Body of pancreas (tissue), 4 donors: Measurements from ENCODE around the gene SERPINI1. TPM values are rescaled to one million over a fixed set of nuclear protein-coding genes. Genes with fewer than 3 reads are reported as not detected.

Source experiments
- ATAC-seq: fragments of 150-250 bp; one replicate; pipeline ENCODE4 v1.9.1; 2016
- DNase-seq, 4 donors: peaks; one replicate each; pipeline ENCODE4 v3.0.0-alpha.2; 2019
- H3K27ac ChIP-seq, 4 donors: fragments of 200-600 bp; sonication (generic); 1 replicate in 3 of 4; 2 replicates in 1 of 4; pipeline versions ENCODE4 v1.5.1 to v1.6.1; 2016 to 2019; ENCODE audit warnings: mild to moderate bottlenecking in 1 of 4, mixed read lengths in 1 of 4, moderate library complexity in 1 of 4
- H3K27me3 ChIP-seq, 2 donors: fragments of 200-600 bp; sonication (generic); one replicate each; pipeline ENCODE4 v1.6.0; 2016; ENCODE audit warnings: mild to moderate bottlenecking in 1 of 2
- H3K36me3 ChIP-seq, 2 donors: fragments of 200-600 bp; sonication (generic); replicated peaks in 1 of 2; 2 replicates each; pipeline ENCODE4 v1.5.1; 2016; ENCODE audit warnings: low read depth in 2 of 2; ENCODE audit not compliant: insufficient read depth in 1 of 2
- H3K4me1 ChIP-seq: fragments of 200-600 bp; sonication (generic); one replicate; pipeline ENCODE4 v1.6.0; 2016
- H3K4me3 ChIP-seq, 2 donors: fragments of 200-600 bp; sonication (generic); 1 replicate in 1 of 2; 2 replicates in 1 of 2; pipeline ENCODE4 v1.5.1; 2016 to 2019
- H3K9me3 ChIP-seq, 3 donors: fragments of 200-600 bp; sonication (generic); 1 replicate in 2 of 3; 2 replicates in 1 of 3; pipeline ENCODE4 v1.5.1; 2016
- CTCF ChIP-seq, 7 experiments: fragments of 450-650 bp in 4 of 7; fragments of 200-600 bp in 3 of 7; sonication (generic) in 3 of 7; IDR thresholded peaks; one replicate each; pipeline ENCODE4 v1.5.1; 2016 to 2019; ENCODE audit warnings: antibody characterized with exemption in 7 of 7
- POLR2A ChIP-seq, 3 donors: fragments of 450-650 bp; IDR thresholded peaks; one replicate each; pipeline ENCODE4 v1.6.1; 2016; ENCODE audit warnings: antibody characterized with exemption in 3 of 3, mild to moderate bottlenecking in 2 of 3
- WGBS, 2 donors: methylation state at CpG; one replicate each; pipeline ENCODE4 v1.1.5; 2017; 5-methylcytosine and 5-hydroxymethylcytosine counted together
- intact Hi-C: fragments of 100-400 bp; cut with DNase I; formaldehyde crosslinking; loops from one replicate; pipeline ENCODE4 v1.15.1; 2023
- total RNA-seq, 2 donors: library from RNA; depleted of rRNA; stranded (reverse); fragments of >200 nt; gene quantifications; one replicate each; pipeline ENCODE4 v1.1.0, GENCODE V29; 2016

SERPINI1 gene
- total RNA-seq, 2 donors from 2014 or later, result 10.2 to 20.0 TPM

- Histone ChIP-seq H3K27me3 (no peaks in the 10 kb centered on the region), H3K9me3 (no peaks in the 10 kb centered on the region), H3K27ac (no peak overlapping the region), H3K4me3 (no peak overlapping the region), H3K36me3 (no peaks in the 10 kb centered on the region), H3K4me1 (no peaks in the 10 kb centered on the region)
- intact Hi-C loops, result no loop called here
- ATAC-seq (no peak), DNase-seq (no peak)
- TF ChIP-seq POLR2A (IDR thresholded peaks at IDR 0.05), result no peak
- TF ChIP-seq CTCF (IDR thresholded peaks at IDR 0.05), result no peak
- 76 to 81% methylated on average over 4 of the region's 4 CpGs for WGBS, 2 donors
These were observed 100.4 kb downstream of the SERPINI1 start for GRCh38 chr3:167835953-167836352.

- no peak for ATAC-seq
- H3K4me1 ChIP-seq, result no peaks in the 10 kb centered on the region
- no peaks in the 10 kb centered on the region for H3K9me3 ChIP-seq
- TF ChIP-seq CTCF (IDR thresholded peaks at IDR 0.05) (peak in 1 of 7 experiments; percentile 18), POLR2A (IDR thresholded peaks at IDR 0.05) (no peak)
- 55 to 61% methylated on average over 2 of the region's 2 CpGs for WGBS, 2 donors
- no peak for DNase-seq
- H3K36me3 ChIP-seq, result no peaks in the 10 kb centered on the region
- no peak overlapping the region for H3K4me3 ChIP-seq
- H3K27me3 ChIP-seq, result no peaks in the 10 kb centered on the region
- no peak overlapping the region for H3K27ac ChIP-seq
- intact Hi-C loops, result no loop called here
These were observed 101.9 kb downstream of the SERPINI1 start for GRCh38 chr3:167837466-167837865.

- no peak overlapping the region for H3K27ac ChIP-seq
- intact Hi-C loops, result no loop called here
- DNase-seq (no peak), ATAC-seq (no peak)
- 60 to 72% methylated on average over 4 of the region's 4 CpGs for whole genome bisulfite sequencing, 2 donors
- TF ChIP-seq POLR2A (IDR thresholded peaks at IDR 0.05), result no peak
- no peak for TF ChIP-seq CTCF (IDR thresholded peaks at IDR 0.05)
- H3K36me3 ChIP-seq, result no peaks in the 10 kb centered on the region
- no peaks in the 10 kb centered on the region for H3K27me3 ChIP-seq
- H3K9me3 ChIP-seq, result no peaks in the 10 kb centered on the region
- no peak overlapping the region for H3K4me3 ChIP-seq
- H3K4me1 ChIP-seq, result no peaks in the 10 kb centered on the region
These were observed 104.1 kb downstream of the SERPINI1 start for GRCh38 chr3:167839460-167840134.

- intact Hi-C loops, result no loop called here
- DNase-seq (no peak), ATAC-seq (no peak)
- Histone ChIP-seq H3K9me3 (no peaks in the 10 kb centered on the region), H3K4me3 (no peak overlapping the region), H3K27ac (no peak overlapping the region), H3K36me3 (no peaks in the 10 kb centered on the region), H3K4me1 (no peaks in the 10 kb centered on the region), H3K27me3 (no peaks in the 10 kb centered on the region)
- TF ChIP-seq POLR2A (IDR thresholded peaks at IDR 0.05) (no peak), CTCF (IDR thresholded peaks at IDR 0.05) (no peak)
- 89% methylated on average over 3 of the region's 3 CpGs for WGBS, 2 donors
These were observed 104.7 kb downstream of the SERPINI1 start for GRCh38 chr3:167840247-167840646.

- TF ChIP-seq POLR2A (IDR thresholded peaks at IDR 0.05) (no peak), CTCF (IDR thresholded peaks at IDR 0.05) (no peak)
- Histone ChIP-seq H3K36me3 (no peaks in the 10 kb centered on the region), H3K27ac (no peak overlapping the region), H3K4me1 (no peaks in the 10 kb centered on the region), H3K9me3 (no peaks in the 10 kb centered on the region), H3K4me3 (no peak overlapping the region), H3K27me3 (no peaks in the 10 kb centered on the region)
- intact Hi-C loops, result no loop called here
- WGBS, 2 donors, result 62 to 65% methylated on average over 1 of the region's 1 CpG
- ATAC-seq, result no peak
- DNase-seq, result no peak
These were observed 108.0 kb downstream of the SERPINI1 start for GRCh38 chr3:167843481-167843880.
